Activated CD8-positive, alpha-beta memory T cell treated with anti-CD3 and anti-CD28 coated beads, Interleukin-2, amount 50 U/mL, for 48 hours (primary cell): ENCODE results near the gene LAP3.
"Not testable (repeated sequence)": the region's sequence is repeated elsewhere in the genome, so short reads cannot be mapped to it uniquely, and the experiment has no call there.

Experiments used
- DNase-seq: peaks from one replicate; pipeline ENCODE4 v3.0.0-alpha.2; 2020

LAP3 gene

DNA sequence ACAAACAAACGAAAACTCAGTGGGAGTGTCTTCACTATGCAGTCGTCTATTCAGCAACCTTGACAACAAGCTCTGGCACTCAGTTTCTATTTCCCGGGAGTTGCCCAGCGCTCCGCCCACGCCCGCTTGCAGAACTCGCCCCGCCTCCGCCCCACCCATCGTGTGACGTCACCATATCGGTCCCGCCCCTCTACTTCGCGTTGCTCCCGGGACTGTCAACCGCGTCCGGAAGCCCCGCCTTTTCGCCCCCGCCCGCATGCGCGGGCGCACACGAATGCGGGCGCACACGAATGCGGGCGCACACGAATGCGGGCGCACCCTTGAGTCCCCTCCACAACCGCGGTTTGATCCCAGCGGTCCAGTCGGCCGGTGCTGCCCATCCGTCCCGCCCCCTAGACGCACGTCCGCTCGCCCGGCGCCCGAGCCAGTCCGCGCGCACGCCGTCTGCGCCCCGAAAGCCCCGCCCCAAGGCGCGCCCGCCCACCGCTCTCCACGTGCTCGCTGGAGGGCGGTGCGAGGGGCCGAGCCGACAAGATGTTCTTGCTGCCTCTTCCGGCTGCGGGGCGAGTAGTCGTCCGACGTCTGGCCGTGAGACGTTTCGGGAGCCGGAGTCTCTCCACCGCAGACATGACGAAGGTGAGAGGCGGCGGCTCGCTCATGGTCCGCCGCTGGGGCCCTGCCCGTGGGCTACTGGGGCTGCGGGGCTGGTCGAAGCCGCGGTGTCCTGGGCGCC is at the start of gene LAP3:
Gene LAP3, plus strand, starts transcription at position 267 of the 733 bp plus-strand sequence. Its CDS starts 268 bp downstream, at position 535.
- peak; percentile 100 for DNase-seq

GRCh38 chr4:17528551-17529165 is 48.3 kb upstream of the LAP3 start:
- no peak for DNase-seq

- DNase-seq, result no peak
Measured at GRCh38 chr4:17531538-17532285, 45.3 kb upstream of the LAP3 start.

DNA sequence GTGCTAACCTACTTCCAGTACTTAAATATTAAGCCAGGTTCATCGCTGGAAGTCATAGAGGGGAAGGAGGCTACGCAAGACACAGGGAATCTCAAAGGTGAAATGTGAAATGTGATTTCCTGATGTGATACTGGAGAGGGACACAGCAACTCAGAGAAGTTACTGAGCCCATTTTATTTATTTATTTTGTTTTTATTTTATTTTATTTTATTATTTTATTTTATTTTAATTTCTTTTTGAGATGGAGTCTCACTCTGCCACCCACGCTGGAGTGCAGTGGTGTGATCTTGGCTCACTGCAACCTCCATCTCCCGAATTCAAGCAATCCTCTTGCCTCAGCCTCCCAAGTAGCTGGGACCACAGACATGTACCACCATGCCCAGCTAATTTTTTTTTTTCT is 42.3 kb upstream of the LAP3 start:
- DNase-seq, result no peak

- DNase-seq, result no peak
Measured at GRCh38 chr4:17535242-17535641, 41.8 kb upstream of the LAP3 start.

DNA sequence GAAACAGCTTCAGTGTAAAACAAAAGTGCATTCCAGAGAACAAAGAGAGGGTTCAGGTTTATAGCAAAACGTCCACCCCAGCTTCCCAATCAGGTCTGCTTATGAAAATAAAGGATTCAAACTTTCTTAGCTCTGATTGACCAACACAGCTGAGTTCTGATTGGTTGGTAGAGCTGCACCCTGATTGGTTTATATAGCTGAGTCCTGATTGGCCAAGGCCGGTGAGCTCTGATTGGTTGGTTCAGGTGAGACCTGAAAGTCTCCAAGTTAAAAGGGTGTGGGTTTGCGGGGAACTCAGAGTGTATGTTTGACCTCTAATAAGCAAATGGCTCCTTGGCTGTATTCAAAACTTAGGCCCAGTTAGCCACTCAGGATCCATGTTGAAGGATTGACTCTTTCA is 41.1 kb upstream of the LAP3 start:
- no peak for DNase-seq

DNA sequence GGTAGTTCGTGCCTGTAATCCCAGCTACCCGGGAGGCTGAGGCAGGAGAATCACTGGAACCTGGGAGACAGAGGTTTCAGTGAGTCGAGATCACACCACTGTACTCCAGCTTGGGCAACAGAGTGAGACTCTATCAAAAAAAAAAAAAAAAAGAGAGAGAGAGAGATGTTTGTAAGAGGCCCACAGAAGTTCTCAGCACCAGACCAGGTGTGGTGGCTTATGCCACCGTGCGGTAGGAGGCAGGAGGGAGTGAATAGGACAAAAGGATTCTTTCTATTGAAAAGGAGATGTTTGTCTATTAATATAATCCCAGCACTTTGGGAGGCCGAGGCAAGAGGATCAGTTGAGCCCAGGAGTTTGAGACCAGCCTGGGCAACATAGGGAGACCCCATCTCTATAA is 39.9 kb upstream of the LAP3 start:
- not testable (repeated sequence) for DNase-seq

DNA sequence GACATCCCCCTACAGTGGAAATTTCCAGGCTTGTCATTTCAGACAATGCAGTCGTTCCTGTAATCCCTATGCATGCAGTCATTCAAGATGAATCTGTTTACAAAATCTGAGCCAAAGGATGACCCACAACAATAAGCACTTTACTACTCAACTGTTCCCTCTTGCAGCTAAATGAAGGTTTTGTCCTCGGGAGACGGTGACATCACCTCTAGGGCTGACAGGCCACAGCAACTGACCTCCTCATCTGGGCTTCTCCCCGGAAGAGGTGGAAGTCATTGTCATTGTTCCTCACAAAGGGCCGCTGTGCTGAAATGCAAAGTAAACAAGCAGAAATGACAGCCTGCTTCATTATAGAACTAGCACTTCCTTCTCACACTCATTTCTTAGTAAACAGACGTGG is 32.8 kb upstream of the LAP3 start:
- no peak for DNase-seq

- DNase-seq, result no peak
Measured at GRCh38 chr4:17544831-17545234, 32.2 kb upstream of the LAP3 start.

- no peak for DNase-seq
Measured at GRCh38 chr4:17545374-17546140, 31.4 kb upstream of the LAP3 start.

DNA sequence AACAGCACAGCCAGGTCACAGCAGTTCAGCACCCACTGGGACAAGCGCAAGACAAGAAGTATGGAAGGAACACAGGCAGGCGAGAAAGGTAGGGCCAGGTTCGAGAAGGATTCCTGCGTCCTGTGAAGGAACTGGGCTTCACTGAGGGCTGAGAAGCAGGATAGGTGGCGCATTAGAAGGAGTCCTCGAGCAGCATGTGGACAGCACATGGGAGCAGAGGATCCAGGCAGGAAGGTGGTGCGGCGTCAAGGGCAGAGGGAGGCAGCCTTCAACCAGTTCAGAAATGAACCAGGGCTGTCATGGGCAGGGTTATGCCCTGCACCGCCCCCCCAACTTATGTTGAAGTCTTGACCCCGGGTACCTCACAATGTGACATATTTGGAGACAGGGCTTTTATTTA is 30.8 kb upstream of the LAP3 start:
- DNase-seq, result no peak

DNA sequence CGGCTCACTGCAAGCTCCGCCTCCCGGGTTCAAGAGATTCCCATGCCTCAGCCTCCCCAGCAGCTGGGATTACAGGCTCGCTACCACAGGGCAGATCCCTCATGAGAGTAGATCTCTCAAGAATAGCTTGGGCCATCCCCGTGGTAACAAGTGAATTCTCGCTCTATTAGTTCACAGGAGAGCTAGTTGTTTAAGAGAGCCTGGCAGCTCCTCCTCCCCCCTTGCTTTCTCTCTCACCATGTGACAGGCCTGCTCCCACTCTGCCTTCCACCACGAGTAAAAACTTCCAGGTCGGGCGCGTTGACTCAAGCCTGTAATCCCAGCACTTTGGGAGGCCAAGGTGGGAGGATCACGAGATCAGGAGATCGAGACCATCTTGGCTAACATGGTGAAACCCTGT is 30.3 kb upstream of the LAP3 start:
- no peak for DNase-seq

- DNase-seq, result no peak
Measured at GRCh38 chr4:17550549-17550948, 26.4 kb upstream of the LAP3 start.

DNA sequence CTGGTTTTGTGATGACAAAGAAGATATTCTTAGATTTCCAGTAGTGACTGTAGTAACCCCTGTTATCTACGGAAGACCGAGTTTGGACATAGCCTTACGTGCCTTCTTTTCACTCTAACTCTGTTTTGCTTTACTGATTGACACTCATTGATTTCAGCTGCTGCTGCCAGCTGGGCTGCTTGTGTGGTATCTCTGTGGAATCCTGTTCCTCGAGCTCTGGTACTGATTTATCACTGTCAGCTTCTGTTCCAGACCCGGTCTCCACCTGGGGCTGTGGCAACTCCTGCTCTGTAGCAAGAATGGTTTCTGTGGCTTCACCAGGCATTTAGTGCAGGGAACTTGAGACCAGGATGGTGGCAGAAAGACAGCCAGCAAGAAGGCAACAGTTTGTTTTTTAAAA is 24.6 kb upstream of the LAP3 start:
- no peak for DNase-seq

- no peak for DNase-seq
Measured at GRCh38 chr4:17554568-17554967, 22.4 kb upstream of the LAP3 start.

DNA sequence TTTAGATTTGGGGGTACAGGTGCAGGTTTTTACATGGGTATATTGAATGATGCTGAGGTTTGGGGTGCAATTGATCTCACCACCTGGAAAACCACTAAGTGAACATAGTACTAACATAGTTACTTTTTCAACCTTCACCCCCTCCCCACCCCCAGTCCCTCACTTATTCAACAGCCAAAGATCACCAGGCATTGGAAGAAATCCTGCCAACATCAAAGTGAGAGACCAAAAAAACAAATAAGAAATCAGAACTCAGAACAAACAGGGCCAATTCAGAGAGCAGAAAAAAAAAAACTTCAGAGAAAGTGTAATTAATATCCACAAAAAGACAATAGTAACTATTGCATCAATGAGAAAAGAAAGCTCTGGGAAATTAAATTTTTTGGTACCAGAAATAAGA is 20.5 kb upstream of the LAP3 start:
- DNase-seq, result no peak

GRCh38 chr4:17557880-17558279 is 19.1 kb upstream of the LAP3 start:
- DNase-seq, result no peak

DNA sequence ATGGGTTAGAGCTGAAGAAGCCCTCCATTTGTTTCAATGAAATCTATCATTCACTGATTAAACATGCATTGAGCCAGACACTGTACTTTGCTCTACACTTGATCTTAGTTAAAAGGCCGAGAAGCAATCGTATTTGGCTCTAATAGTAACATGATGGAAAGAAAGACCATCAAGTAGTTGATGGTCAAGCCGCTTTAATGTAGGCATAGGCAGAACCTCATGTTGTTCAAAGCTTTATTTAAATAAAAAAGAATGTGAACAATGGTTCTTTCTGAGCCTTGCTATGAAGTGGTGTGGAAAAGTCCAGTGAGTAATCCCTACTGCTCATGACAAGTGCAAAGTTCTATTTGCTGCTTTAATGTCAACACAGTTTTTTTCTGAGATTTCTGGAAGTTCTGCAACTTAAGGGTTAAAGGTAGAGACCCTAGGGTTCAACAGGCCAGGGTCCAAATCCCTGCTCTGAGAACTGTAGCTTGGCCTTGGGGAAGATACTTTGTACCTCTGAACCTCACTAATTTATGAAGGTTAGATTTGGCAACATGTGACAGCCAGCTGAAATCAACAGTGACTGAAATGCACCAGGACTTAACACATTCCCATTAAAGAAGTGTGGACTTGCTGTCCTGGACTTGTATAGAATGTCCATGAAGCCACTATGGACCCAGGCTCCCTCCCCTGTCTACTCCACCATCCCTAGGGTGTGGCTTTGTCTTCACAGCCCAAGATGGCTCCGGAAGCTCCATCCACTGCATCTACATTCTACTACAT is 17.9 kb upstream of the LAP3 start:
- no peak for DNase-seq

DNA sequence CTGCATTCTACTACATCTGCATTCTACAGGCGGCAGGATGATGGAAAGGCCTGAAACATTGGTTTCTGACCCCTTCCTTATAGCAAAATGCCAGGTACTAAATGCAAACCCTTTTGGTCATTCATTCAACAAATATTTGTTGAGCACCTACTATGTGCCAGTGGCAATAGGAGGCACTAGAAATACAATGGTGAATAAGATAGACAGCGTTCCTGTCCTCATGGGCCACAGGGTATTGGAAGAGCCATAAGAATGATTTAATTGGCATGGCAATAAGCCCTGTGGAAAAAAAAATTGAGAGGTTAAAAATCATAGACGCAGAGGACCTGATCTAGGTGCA is 17.3 kb upstream of the LAP3 start:
- DNase-seq, result no peak

GRCh38 chr4:17560065-17560673 is 16.8 kb upstream of the LAP3 start:
- DNase-seq, result no peak

- DNase-seq, result no peak
Measured at GRCh38 chr4:17561195-17561909, 15.6 kb upstream of the LAP3 start.

DNA sequence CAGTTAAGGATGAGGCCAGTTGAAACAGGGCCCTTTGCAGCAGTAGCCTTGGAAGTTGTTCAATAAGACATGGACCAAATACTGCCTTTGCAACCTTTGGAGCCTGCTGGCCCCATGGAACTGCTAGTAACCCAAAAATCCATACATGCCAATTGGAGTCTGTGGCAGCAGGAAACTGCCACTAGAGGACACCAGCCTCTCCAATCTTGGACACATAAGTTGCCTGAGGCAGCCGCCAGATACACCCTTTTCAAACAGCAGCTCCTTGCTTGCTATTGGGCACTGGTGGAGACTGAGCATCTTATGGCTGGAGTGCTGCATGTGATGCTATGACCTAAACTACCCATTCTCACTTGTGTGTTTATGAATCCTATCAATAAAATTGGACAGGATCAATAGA is 14.8 kb upstream of the LAP3 start:
- no peak for DNase-seq
